Endothelial cell of umbilical vein (primary cell): Measurements from ENCODE around the gene MED16. TPM values are rescaled to one million over a fixed set of nuclear protein-coding genes. Genes with fewer than 3 reads are reported as not detected.

ENCODE experiments used
- BruUV-seq: library from RNA; stranded (reverse); fragments of 400-500 nt; replicated peaks from 2 replicates; lab custom pipeline; 2021; lab: Mats Ljungman, UMichigan
- CTCF ChIA-PET: fragments of 300-600, 350-600 bp; sonication (Branson Sonifier 250); formaldehyde crosslinking; loops from one replicate; lab custom pipeline; 2021; ENCODE audit warnings: antibody characterized with exemption, inconsistent platforms; lab: Charles Lee
- POLR2A ChIA-PET: fragments of 300-600, 350-600 bp; sonication (Branson Sonifier 250); formaldehyde crosslinking; loops from one replicate; lab custom pipeline; 2021; ENCODE audit warnings: antibody characterized with exemption, inconsistent platforms; lab: Charles Lee
- DNase-seq: peaks from one replicate; pipeline ENCODE4 v3.0.0-alpha.2; 2011; ENCODE audit warnings: low read depth, low spot score
- FAIRE-seq: peaks from 2 replicates; lab custom pipeline; 2011; peaks lifted over from hg19 to GRCh38; lab: Jason Lieb, UNC
- H2AFZ ChIP-seq: 2 replicates; pipeline ENCODE4 v1.6.0; 2012; ENCODE audit warnings: low read depth, low read length, control low read depth, inconsistent platforms
- H3K27ac ChIP-seq: 2 replicates; pipeline ENCODE4 v1.5.1; 2011; ENCODE audit warnings: low read depth, mild to moderate bottlenecking, control low read depth, low read length, moderate library complexity; ENCODE audit not compliant: insufficient read depth
- H3K27me3 ChIP-seq, 2 experiments: 2 replicates each; pipeline versions ENCODE4 v1.6.0 to v1.6.1; 2011; ENCODE audit warnings: low read length in 2 of 2, mixed read lengths in 1 of 2; ENCODE audit not compliant: control insufficient read depth in 2 of 2, insufficient read depth in 2 of 2
- H3K36me3 ChIP-seq, 2 experiments: 2 replicates in 1 of 2; 3 replicates in 1 of 2; pipeline ENCODE4 v1.5.1; 2011; ENCODE audit warnings: low read length in 2 of 2, mild to moderate bottlenecking in 1 of 2, moderate library complexity in 1 of 2; ENCODE audit not compliant: control insufficient read depth in 2 of 2, insufficient read depth in 2 of 2; ENCODE audit errors: extremely low read depth in 1 of 2
- H3K4me1 ChIP-seq: 3 replicates; pipeline ENCODE4 v1.5.1; 2011; ENCODE audit warnings: mild to moderate bottlenecking, low read length; ENCODE audit not compliant: control insufficient read depth, insufficient read depth; ENCODE audit errors: extremely low read depth
- H3K4me2 ChIP-seq: 2 replicates; pipeline ENCODE4 v1.6.1; 2011; ENCODE audit warnings: low read length, control low read depth, mixed read lengths; ENCODE audit not compliant: insufficient read depth
- H3K4me3 ChIP-seq, 3 experiments: fragments of 200-600 bp in 1 of 3; sonication (generic), shearing (Covaris generic) in 1 of 3; replicated peaks in 1 of 3; 2 replicates each; pipeline ENCODE4 v1.5.1; 2011 to 2016; ENCODE audit warnings: control low read depth in 3 of 3, low read length in 3 of 3, mild to moderate bottlenecking in 2 of 3, inconsistent platforms in 1 of 3, low read depth in 1 of 3, moderate library complexity in 1 of 3; ENCODE audit not compliant: insufficient read depth in 1 of 3
- H3K79me2 ChIP-seq: 2 replicates; pipeline ENCODE4 v1.6.0; 2012; ENCODE audit warnings: low read length, inconsistent platforms; ENCODE audit not compliant: control insufficient read depth, insufficient read depth
- H3K9ac ChIP-seq: replicated peaks from 2 replicates; pipeline ENCODE3; 2011; ENCODE audit warnings: low read length, control low read depth; ENCODE audit not compliant: insufficient read depth; ENCODE audit errors: extremely low read depth
- H3K9me1 ChIP-seq: replicated peaks from 3 replicates; pipeline ENCODE4 v1.6.0; 2011; ENCODE audit warnings: mild to moderate bottlenecking, low read length; ENCODE audit not compliant: control insufficient read depth, insufficient read depth; ENCODE audit errors: extremely low read depth
- H3K9me3 ChIP-seq: replicated peaks from 2 replicates; pipeline ENCODE4 v1.5.1; 2012; ENCODE audit warnings: low read length, inconsistent platforms; ENCODE audit not compliant: control insufficient read depth, insufficient read depth
- H4K20me1 ChIP-seq: replicated peaks from 2 replicates; pipeline ENCODE3; 2011; ENCODE audit warnings: mild to moderate bottlenecking, low read length; ENCODE audit not compliant: control insufficient read depth, insufficient read depth; ENCODE audit errors: extremely low read depth
- EZH2 ChIP-seq: IDR thresholded peaks from 2 replicates; pipeline ENCODE4 v1.6.1; 2012; ENCODE audit warnings: borderline replicate concordance, low read depth, mild to moderate bottlenecking, moderate library complexity, low read length, inconsistent platforms; ENCODE audit not compliant: severe bottlenecking
- FOS ChIP-seq: IDR thresholded peaks from 2 replicates; pipeline ENCODE4 v1.6.1; 2011; ENCODE audit warnings: mild to moderate bottlenecking, low read length, moderate library complexity, borderline replicate concordance; ENCODE audit not compliant: insufficient read depth
- GATA2 ChIP-seq: IDR thresholded peaks from 2 replicates; pipeline ENCODE4 v1.7.0; 2011; ENCODE audit warnings: low read depth, mild to moderate bottlenecking, moderate library complexity, mixed read lengths, low read length; ENCODE audit not compliant: insufficient read length, insufficient read depth
- JUN ChIP-seq: IDR thresholded peaks from 2 replicates; pipeline ENCODE4 v1.6.1; 2011; ENCODE audit warnings: borderline replicate concordance, low read depth; ENCODE audit not compliant: insufficient read length, insufficient read depth
- MYC ChIP-seq: IDR thresholded peaks from one replicate; pipeline ENCODE4 v1.6.1; 2011; ENCODE audit warnings: mild to moderate bottlenecking, low read depth, low read length
- POLR2A ChIP-seq: IDR thresholded peaks from 2 replicates; pipeline ENCODE4 v1.6.1; 2012; ENCODE audit warnings: low read depth, mild to moderate bottlenecking, control low read depth, low read length
- POLR2AphosphoS5 ChIP-seq: IDR thresholded peaks from 2 replicates; pipeline ENCODE4 v1.6.1; 2012; ENCODE audit warnings: low read depth, mild to moderate bottlenecking, control low read depth, low read length, moderate library complexity; ENCODE audit not compliant: insufficient read depth
- dilution Hi-C: fragments of 300-500 bp; cut with MboI; formaldehyde crosslinking; loops from one replicate; pipeline ENCODE4 v1.15.0; 2019; ENCODE audit warnings: low sequenced_read_pairs; ENCODE audit not compliant: extremely low pct_ligation_motif_present
- intact Hi-C: fragments of 100-400 bp; cut with micrococcal nuclease; formaldehyde crosslinking; loops from one replicate; pipeline ENCODE4 v1.10.0; 2022
- polyA plus RNA-seq, 4 experiments: library from polyadenylated mRNA; depleted of rRNA in 3 of 4; stranded (reverse) in 3 of 4; unstranded in 1 of 4; fragments of >200 nt; gene quantifications; 2 replicates each; pipeline versions ENCODE4 v1.2.1 to v1.2.3, GENCODE V29; 2011 to 2012; ENCODE audit warnings: missing spikeins in 1 of 4
- total RNA-seq: library from RNA; stranded (reverse); gene quantifications from 2 replicates; pipeline ENCODE4 v1.2.3, GENCODE V29; 2021
- TF ChIP-seq, protein P1 (sequence below): IDR thresholded peaks from 2 replicates; pipeline ENCODE4 v1.6.1; 2011; ENCODE audit not compliant: insufficient read depth, insufficient read length
- TF ChIP-seq, protein P2 (sequence below), 2 donors: IDR thresholded peaks; 1 replicate in 1 of 2; 2 replicates in 1 of 2; pipeline ENCODE4 v1.5.1; 2011; ENCODE audit warnings: low read length in 2 of 2, mild to moderate bottlenecking in 2 of 2, moderate library complexity in 2 of 2, control low read depth in 1 of 2, inconsistent platforms in 1 of 2, low read depth in 1 of 2; ENCODE audit not compliant: insufficient read depth in 1 of 2; ENCODE audit errors: extremely low read depth in 1 of 2

The MED16 gene
- total and polyA plus RNA-seq, 2 donors (not counting 3 experiments of a cell fraction or from before 2014, with no cell fraction given) = 63.1 to 66.5 TPM

DNA sequence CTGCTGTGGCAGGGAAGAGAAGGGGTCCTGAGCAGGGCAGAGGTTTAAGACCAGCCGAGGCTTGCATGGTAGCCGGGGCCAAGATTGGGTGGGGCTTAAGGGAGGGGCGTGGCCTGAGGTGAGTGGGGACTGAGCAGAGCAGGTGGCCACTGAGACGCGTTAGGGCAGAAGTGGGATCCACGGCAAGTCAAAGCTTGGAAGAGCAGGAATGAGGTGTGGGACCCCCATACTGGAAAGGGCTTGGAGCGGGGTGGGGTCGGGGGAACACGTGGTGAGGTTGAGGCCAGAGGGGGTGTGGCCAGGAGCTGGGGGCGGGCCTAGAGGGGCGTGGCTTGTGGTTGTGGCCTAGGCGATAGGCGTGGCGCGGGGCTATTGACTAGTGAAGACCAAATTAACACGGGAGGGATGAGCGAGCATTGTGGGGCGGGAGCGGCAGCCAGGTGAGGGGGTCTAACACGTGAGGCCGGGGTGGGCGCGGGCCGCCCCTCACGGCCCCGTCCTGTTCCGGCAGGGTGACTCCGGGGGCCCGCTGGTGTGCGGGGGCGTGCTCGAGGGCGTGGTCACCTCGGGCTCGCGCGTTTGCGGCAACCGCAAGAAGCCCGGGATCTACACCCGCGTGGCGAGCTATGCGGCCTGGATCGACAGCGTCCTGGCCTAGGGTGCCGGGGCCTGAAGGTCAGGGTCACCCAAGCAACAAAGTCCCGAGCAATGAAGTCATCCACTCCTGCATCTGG, 30.2 kb downstream of the MED16 start:
- H2AFZ ChIP-seq = peak overlapping the region; percentile 43
- H3K36me3 ChIP-seq = peaks cover 0 to 3% of the 10 kb centered on the region in 2 experiments
- no TSS peak for BruUV-seq
- intact Hi-C loops = loop anchor here (2.0 kb wide), 2 partner anchors 46 to 58 kb away; no protein-coding TSS in a partner anchor
- H3K27ac ChIP-seq = no peak overlapping the region
- dilution Hi-C loops = no loop called here
- H3K9me1 ChIP-seq = no peaks in the 10 kb centered on the region
- FAIRE-seq = peak; percentile 37
- peak; percentile 47 for DNase-seq
- H3K9me3 ChIP-seq = no peaks in the 10 kb centered on the region
- TF ChIP-seq FOS (no peak), POLR2AphosphoS5 (no peak), POLR2A (no peak), GATA2 (no peak), MYC (no peak), EZH2 (no peak), JUN (no peak)
- TF ChIP-seq, protein P1, sequence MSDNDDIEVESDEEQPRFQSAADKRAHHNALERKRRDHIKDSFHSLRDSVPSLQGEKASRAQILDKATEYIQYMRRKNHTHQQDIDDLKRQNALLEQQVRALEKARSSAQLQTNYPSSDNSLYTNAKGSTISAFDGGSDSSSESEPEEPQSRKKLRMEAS = no peak
- TF ChIP-seq, protein P2, sequence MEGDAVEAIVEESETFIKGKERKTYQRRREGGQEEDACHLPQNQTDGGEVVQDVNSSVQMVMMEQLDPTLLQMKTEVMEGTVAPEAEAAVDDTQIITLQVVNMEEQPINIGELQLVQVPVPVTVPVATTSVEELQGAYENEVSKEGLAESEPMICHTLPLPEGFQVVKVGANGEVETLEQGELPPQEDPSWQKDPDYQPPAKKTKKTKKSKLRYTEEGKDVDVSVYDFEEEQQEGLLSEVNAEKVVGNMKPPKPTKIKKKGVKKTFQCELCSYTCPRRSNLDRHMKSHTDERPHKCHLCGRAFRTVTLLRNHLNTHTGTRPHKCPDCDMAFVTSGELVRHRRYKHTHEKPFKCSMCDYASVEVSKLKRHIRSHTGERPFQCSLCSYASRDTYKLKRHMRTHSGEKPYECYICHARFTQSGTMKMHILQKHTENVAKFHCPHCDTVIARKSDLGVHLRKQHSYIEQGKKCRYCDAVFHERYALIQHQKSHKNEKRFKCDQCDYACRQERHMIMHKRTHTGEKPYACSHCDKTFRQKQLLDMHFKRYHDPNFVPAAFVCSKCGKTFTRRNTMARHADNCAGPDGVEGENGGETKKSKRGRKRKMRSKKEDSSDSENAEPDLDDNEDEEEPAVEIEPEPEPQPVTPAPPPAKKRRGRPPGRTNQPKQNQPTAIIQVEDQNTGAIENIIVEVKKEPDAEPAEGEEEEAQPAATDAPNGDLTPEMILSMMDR (IDR thresholded peaks at IDR 0.05; ENCODE audit: extremely low read depth in 1 of 2, insufficient read depth in 1 of 2, low read depth in 1 of 2, low read length in 2 of 2) = no peak
- no peaks in the 10 kb centered on the region for H3K79me2 ChIP-seq
- no peak overlapping the region for H3K4me2 ChIP-seq
- H3K4me1 ChIP-seq = no peaks in the 10 kb centered on the region
- H4K20me1 ChIP-seq = no peaks in the 10 kb centered on the region
- no peak overlapping the region for H3K4me3 ChIP-seq
- CTCF ChIA-PET = interaction anchor here (0.9 to 2.4 kb wide), 12 partner anchors 10 to 121 kb away, joined by 3 to 16 read pairs (median 5); partner anchors contain the start of genes MED16, PRTN3, RNU6-9 and WDR18
- peaks cover 0 to 2% of the 10 kb centered on the region in 2 experiments for H3K27me3 ChIP-seq
- POLR2A ChIA-PET = interaction anchor here (0.6 to 1.1 kb wide), 2 partner anchors 32 to 122 kb away, joined by 4 to 6 read pairs; no protein-coding TSS in a partner anchor
- no peak overlapping the region for H3K9ac ChIP-seq
